ENCODE data around the gene LRCH1. TPM values are rescaled to one million over a fixed set of nuclear protein-coding genes. Genes with fewer than 3 reads are reported as not detected.

The LRCH1 gene
- total and polyA plus RNA-seq, 4 donors: 13.4 to 19.0 (median 14.6) TPM

- no CpG with 5 or more reads among the region's 3 CpGs for WGBS (ENCODE audit: insufficient coverage)
Observed at GRCh38 chr13:46664195-46664594, 111.2 kb downstream of the LRCH1 start.

GRCh38 chr13:46665248-46665632, 112.3 kb downstream of the LRCH1 start:
- DNase-seq (ENCODE audit: low read depth in 4 of 6, low spot score in 6 of 6): no peak

More at GRCh38 chr13:46664195-46664594, 111.2 kb downstream of the LRCH1 start:
- Histone ChIP-seq H3K36me3 (ENCODE audit: control insufficient read depth, insufficient read depth, low read length) (no peaks in the 10 kb centered on the region), H3K4me1 (ENCODE audit: control insufficient read depth, insufficient read depth, low read length) (peaks cover 8% of the 10 kb centered on the region), H3K27ac (ENCODE audit: low read depth, low read length) (no peak overlapping the region), H3K9me3 (ENCODE audit: control insufficient read depth, insufficient read depth, low read length) (no peaks in the 10 kb centered on the region), H3K27me3 (ENCODE audit: control insufficient read depth, insufficient read depth, low read length) (no peaks in the 10 kb centered on the region), H3K4me3 (ENCODE audit: low read depth, low read length) (no peak overlapping the region)
- DNase-seq (ENCODE audit: low read depth in 4 of 6, low spot score in 6 of 6): no peak

GRCh38 chr13:46665633-46666482, 112.9 kb downstream of the LRCH1 start:
- Histone ChIP-seq H3K4me3 (ENCODE audit: low read depth, low read length) (no peak overlapping the region), H3K27ac (ENCODE audit: low read depth, low read length) (no peak overlapping the region), H3K27me3 (ENCODE audit: control insufficient read depth, insufficient read depth, low read length) (no peaks in the 10 kb centered on the region), H3K36me3 (ENCODE audit: control insufficient read depth, insufficient read depth, low read length) (no peaks in the 10 kb centered on the region), H3K4me1 (ENCODE audit: control insufficient read depth, insufficient read depth, low read length) (peaks cover 8% of the 10 kb centered on the region), H3K9me3 (ENCODE audit: control insufficient read depth, insufficient read depth, low read length) (no peaks in the 10 kb centered on the region)
- WGBS (ENCODE audit: insufficient coverage): 66% methylated on average over 2 of the region's 7 CpGs
- DNase-seq (ENCODE audit: low read depth in 4 of 6, low spot score in 6 of 6): peak in 2 of 6 donors; percentile 53 to 67

More at GRCh38 chr13:46665248-46665632, 112.3 kb downstream of the LRCH1 start:
- Histone ChIP-seq H3K27me3 (ENCODE audit: control insufficient read depth, insufficient read depth, low read length) (no peaks in the 10 kb centered on the region), H3K4me1 (ENCODE audit: control insufficient read depth, insufficient read depth, low read length) (peaks cover 8% of the 10 kb centered on the region), H3K27ac (ENCODE audit: low read depth, low read length) (no peak overlapping the region), H3K4me3 (ENCODE audit: low read depth, low read length) (no peak overlapping the region), H3K9me3 (ENCODE audit: control insufficient read depth, insufficient read depth, low read length) (no peaks in the 10 kb centered on the region), H3K36me3 (ENCODE audit: control insufficient read depth, insufficient read depth, low read length) (no peaks in the 10 kb centered on the region)

GRCh38 chr13:46666727-46667456, 113.9 kb downstream of the LRCH1 start:
- Histone ChIP-seq H3K4me3 (ENCODE audit: low read depth, low read length) (no peak overlapping the region), H3K4me1 (ENCODE audit: control insufficient read depth, insufficient read depth, low read length) (peaks cover 8% of the 10 kb centered on the region), H3K9me3 (ENCODE audit: control insufficient read depth, insufficient read depth, low read length) (no peaks in the 10 kb centered on the region), H3K27ac (ENCODE audit: low read depth, low read length) (no peak overlapping the region), H3K36me3 (ENCODE audit: control insufficient read depth, insufficient read depth, low read length) (peaks cover 3% of the 10 kb centered on the region), H3K27me3 (ENCODE audit: control insufficient read depth, insufficient read depth, low read length) (no peaks in the 10 kb centered on the region)
- WGBS (ENCODE audit: insufficient coverage): no CpG with 5 or more reads among the region's 3 CpGs
- no peak for DNase-seq (ENCODE audit: low read depth in 4 of 6, low spot score in 6 of 6)

DNA sequence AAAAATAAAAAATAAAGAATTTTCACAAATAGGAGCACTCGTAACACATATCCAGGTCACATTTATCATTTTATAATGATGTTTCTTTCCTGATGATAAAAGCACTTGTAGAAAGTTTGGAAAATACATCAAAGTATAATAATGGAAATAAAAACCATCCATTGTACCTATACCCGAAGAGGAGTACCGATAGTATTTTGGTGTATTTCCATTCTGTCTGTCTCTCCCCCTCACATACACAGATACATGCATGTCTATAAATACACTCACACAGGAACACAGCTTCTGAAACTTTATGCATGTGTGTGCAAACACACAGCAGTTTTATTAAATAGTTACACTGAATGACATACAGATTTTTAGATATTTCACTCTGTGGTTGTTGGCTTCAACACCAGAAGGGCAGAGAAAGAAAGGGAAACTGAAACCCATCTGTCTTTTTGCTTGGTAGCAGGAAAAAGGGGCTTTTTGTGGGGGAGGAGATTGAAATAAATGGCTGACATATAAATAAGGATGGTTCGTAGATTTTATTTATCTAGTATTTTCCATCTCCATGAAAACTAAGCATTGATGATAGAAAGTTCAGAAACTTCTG, 114.8 kb downstream of the LRCH1 start:
- Histone ChIP-seq H3K4me3 (ENCODE audit: low read depth, low read length) (no peak overlapping the region), H3K27me3 (ENCODE audit: control insufficient read depth, insufficient read depth, low read length) (no peaks in the 10 kb centered on the region), H3K9me3 (ENCODE audit: control insufficient read depth, insufficient read depth, low read length) (no peaks in the 10 kb centered on the region), H3K36me3 (ENCODE audit: control insufficient read depth, insufficient read depth, low read length) (peaks cover 3% of the 10 kb centered on the region), H3K4me1 (ENCODE audit: control insufficient read depth, insufficient read depth, low read length) (peaks cover 8% of the 10 kb centered on the region), H3K27ac (ENCODE audit: low read depth, low read length) (peak overlapping the region; percentile 11)
- DNase-seq (ENCODE audit: low read depth in 4 of 6, low spot score in 6 of 6): no peak
- no CpG with 5 or more reads among the region's 4 CpGs for WGBS (ENCODE audit: insufficient coverage)

DNA sequence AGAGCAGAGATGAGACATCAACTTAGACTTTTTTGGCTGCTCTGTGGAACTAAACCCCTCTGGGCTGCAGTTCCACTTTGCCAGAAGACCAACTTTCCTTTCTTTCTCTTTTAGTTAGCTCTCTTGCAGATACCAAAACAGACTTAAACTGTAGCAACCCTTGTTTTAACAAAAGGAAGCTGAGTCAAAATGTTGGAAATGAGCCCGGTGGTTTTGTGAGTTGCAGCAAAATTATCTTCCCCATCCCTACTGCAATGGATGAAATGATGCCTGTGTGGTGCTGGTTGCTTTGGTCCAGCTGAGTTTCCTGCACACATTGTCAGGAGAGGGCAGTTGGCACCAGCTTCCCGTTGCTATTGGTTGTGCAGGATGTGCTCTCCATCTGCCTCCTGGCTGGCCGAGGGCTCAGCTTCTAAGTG, 115.3 kb downstream of the LRCH1 start:
- WGBS (ENCODE audit: insufficient coverage): no CpG with 5 or more reads among the region's 3 CpGs
- Histone ChIP-seq H3K27ac (ENCODE audit: low read depth, low read length) (peak overlapping the region; percentile 11), H3K9me3 (ENCODE audit: control insufficient read depth, insufficient read depth, low read length) (no peaks in the 10 kb centered on the region), H3K4me1 (ENCODE audit: control insufficient read depth, insufficient read depth, low read length) (peaks cover 8% of the 10 kb centered on the region), H3K27me3 (ENCODE audit: control insufficient read depth, insufficient read depth, low read length) (no peaks in the 10 kb centered on the region), H3K36me3 (ENCODE audit: control insufficient read depth, insufficient read depth, low read length) (peaks cover 3% of the 10 kb centered on the region), H3K4me3 (ENCODE audit: low read depth, low read length) (no peak overlapping the region)
- DNase-seq (ENCODE audit: low read depth in 4 of 6, low spot score in 6 of 6): peak in 4 of 6 donors; percentile 18 to 74 (median 48)

- Histone ChIP-seq H3K4me1 (ENCODE audit: control insufficient read depth, insufficient read depth, low read length) (peaks cover 8% of the 10 kb centered on the region), H3K9me3 (ENCODE audit: control insufficient read depth, insufficient read depth, low read length) (no peaks in the 10 kb centered on the region), H3K27ac (ENCODE audit: low read depth, low read length) (no peak overlapping the region), H3K4me3 (ENCODE audit: low read depth, low read length) (no peak overlapping the region), H3K36me3 (ENCODE audit: control insufficient read depth, insufficient read depth, low read length) (peaks cover 3% of the 10 kb centered on the region), H3K27me3 (ENCODE audit: control insufficient read depth, insufficient read depth, low read length) (no peaks in the 10 kb centered on the region)
- DNase-seq (ENCODE audit: low read depth in 4 of 6, low spot score in 6 of 6): peak in 1 of 6 donors; percentile 27
- 52% methylated on average over 3 of the region's 6 CpGs for WGBS (ENCODE audit: insufficient coverage)
Observed at GRCh38 chr13:46668931-46669525, 116.1 kb downstream of the LRCH1 start.

- 92% methylated on average over 9 of the region's 15 CpGs for WGBS (ENCODE audit: insufficient coverage)
- peaks cover 6% of the 10 kb centered on the region for H3K4me1 ChIP-seq (ENCODE audit: control insufficient read depth, insufficient read depth, low read length)
- DNase-seq (ENCODE audit: low read depth in 4 of 6, low spot score in 6 of 6): no peak
- H3K27me3 ChIP-seq (ENCODE audit: control insufficient read depth, insufficient read depth, low read length): no peaks in the 10 kb centered on the region
- H3K27ac ChIP-seq (ENCODE audit: low read depth, low read length): no peak overlapping the region
- no peak overlapping the region for H3K4me3 ChIP-seq (ENCODE audit: low read depth, low read length)
- H3K9me3 ChIP-seq (ENCODE audit: control insufficient read depth, insufficient read depth, low read length): no peaks in the 10 kb centered on the region
- peaks cover 3% of the 10 kb centered on the region for H3K36me3 ChIP-seq (ENCODE audit: control insufficient read depth, insufficient read depth, low read length)
Observed at GRCh38 chr13:46672338-46673090, 119.5 kb downstream of the LRCH1 start.

DNA sequence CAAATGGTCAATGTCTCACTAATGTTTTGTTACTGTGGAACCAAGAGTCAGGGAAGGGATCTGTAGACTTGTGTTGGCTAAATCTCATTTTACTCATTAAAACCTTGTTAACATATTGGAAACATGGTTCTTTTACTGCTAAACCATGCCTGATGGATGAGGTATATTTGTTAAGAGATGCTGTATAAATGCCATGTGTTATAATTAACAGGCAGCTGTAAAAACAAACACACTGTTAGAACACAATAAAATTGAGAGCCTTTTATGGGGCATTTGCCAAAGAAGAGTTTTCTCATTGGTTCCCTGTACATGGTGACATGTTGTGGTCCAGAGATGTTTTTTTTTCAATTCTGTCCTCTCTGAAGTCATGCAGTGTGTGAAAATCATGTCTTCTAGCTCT, 122.0 kb downstream of the LRCH1 start:
- Histone ChIP-seq H3K9me3 (ENCODE audit: control insufficient read depth, insufficient read depth, low read length) (no peaks in the 10 kb centered on the region), H3K4me1 (ENCODE audit: control insufficient read depth, insufficient read depth, low read length) (peaks cover 7% of the 10 kb centered on the region), H3K36me3 (ENCODE audit: control insufficient read depth, insufficient read depth, low read length) (peaks cover 3% of the 10 kb centered on the region), H3K27ac (ENCODE audit: low read depth, low read length) (no peak overlapping the region), H3K4me3 (ENCODE audit: low read depth, low read length) (no peak overlapping the region), H3K27me3 (ENCODE audit: control insufficient read depth, insufficient read depth, low read length) (no peaks in the 10 kb centered on the region)
- DNase-seq (ENCODE audit: low read depth in 4 of 6, low spot score in 6 of 6): peak in 1 of 6 donors; percentile 38

Data from spinal cord (tissue), 10 donors.